ENCODE measurements around the gene TUNAR.

DNA sequence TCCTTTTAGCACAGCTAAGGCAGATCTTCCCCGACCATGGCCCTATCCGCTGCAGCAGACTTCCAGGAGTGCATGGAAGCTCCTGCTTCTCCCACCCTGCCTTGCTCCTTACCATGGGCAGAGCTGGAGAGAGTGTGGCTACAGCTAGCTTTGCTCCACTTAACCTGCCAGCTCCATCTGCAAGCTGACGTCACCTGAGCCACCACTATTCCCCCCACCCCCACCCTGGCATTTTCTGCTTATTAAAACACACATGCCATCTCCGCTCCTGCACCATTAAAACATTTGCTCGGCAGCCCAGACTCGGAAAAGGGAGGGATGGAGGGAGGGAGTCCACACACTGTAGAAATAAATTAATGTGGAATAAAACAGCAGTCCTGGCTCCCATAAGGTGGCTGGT is 67.8 kb downstream of the TUNAR start:
- TF ChIP-seq CTCF (IDR thresholded peaks at IDR 0.05): no peak
- TF ChIP-seq POLR2A (IDR thresholded peaks at IDR 0.05): no peak
